ENCODE data around the gene CAMK4.

The CAMK4 gene

GRCh38 chr5:111447099-111447498 is 222.9 kb downstream of the CAMK4 start:
- no peak for DNase-seq

- no peak for DNase-seq
Measured at GRCh38 chr5:111447822-111448221, 223.6 kb downstream of the CAMK4 start.

GRCh38 chr5:111453295-111453694 is 229.1 kb downstream of the CAMK4 start:
- DNase-seq = no peak

- no peak for DNase-seq
Measured at GRCh38 chr5:111453747-111454146, 229.6 kb downstream of the CAMK4 start.

GRCh38 chr5:111454198-111454622 is 230.0 kb downstream of the CAMK4 start:
- no peak for DNase-seq

GRCh38 chr5:111454776-111455175 is 230.6 kb downstream of the CAMK4 start:
- DNase-seq = no peak

GRCh38 chr5:111461255-111461671 is 237.1 kb downstream of the CAMK4 start:
- DNase-seq = no peak

- peak; percentile 85 for DNase-seq
Measured at GRCh38 chr5:111461934-111462333, 237.8 kb downstream of the CAMK4 start.

GRCh38 chr5:111463311-111463710 is 239.1 kb downstream of the CAMK4 start:
- no peak for DNase-seq

DNA sequence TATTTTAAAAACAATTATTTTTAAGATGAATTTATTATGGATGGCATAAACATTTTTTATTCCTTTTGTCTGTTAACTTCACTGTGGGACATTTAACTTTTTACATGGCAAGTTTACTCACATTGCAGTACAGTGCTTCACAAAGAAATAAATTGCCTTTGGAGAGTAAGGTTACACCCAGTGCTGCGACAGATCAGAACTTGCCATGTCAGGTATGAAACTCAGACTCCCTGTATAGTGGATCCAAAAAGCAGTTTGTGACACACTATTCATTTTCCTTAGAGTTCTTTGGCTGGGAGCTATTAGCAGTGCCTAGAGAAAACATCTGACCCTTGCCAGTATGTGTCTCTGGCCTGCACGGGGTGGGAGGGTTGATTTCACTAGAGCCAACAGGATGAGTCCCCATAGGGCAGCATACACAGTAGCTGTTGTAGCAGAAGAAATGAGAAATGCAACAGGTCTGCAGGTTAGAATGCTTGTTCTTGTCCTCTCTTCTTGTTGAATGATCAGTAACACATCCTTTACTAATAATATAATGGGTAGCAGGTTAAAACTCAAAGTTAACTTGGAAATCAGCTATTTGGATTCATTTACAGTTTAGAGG is 245.2 kb downstream of the CAMK4 start:
- no peak for DNase-seq

GRCh38 chr5:111469903-111470302 is 245.7 kb downstream of the CAMK4 start:
- DNase-seq = peak; percentile 26

DNA sequence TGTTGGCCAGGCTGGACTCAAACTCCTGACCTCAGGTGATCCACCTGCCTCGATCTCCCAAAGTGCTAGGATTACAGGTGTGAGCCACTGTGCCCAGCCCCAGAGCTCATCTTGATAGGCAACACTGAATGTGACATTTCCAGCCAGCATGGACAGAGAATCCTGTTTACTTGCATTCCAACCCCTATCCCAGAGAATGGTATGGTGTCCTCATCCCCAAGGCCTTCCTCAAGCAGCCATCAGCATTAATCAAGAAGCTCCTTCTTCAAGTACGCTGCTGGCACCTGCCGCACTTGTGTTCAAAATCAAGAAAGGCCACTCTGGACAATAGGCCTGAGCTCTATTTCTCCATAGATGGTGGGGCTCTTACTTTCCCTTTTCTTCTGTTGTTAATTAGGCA is 247.9 kb downstream of the CAMK4 start:
- DNase-seq = no peak

DNA sequence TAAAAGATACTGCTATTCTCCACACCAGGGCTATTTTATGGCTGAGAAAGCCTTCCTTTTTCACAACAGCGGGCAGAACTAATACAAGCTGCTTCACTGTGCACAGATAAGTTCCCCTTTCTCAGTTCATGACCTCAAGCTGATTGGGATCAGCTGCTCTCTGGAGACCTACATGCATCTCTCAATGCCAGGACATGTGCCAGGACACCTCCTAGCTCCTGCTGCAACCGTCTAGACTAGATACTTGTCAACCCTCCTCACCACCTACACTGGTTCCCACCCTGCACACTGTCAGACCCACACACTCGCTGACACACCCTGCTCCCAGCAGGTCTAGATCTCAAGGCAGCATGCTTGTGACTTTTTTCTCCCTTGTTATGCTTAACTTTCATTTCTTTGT is 248.4 kb downstream of the CAMK4 start:
- peak; percentile 86 for DNase-seq

DNA sequence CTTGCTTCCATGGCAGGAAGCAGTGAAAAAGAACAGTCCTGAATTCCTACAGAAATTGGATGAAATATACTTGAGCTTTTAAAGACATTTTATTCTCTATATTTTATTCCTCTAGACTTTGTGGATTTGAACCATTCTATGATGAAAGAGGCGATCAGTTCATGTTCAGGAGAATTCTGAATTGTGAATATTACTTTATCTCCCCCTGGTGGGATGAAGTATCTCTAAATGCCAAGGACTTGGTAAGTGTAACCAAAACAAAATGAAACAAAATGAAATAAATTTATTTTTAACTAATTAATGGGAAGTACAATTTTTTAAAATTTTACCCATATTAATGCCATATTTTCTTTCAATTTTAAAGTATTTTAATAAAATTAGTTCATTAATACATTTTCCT is 254.1 kb downstream of the CAMK4 start:
- no peak for DNase-seq

GRCh38 chr5:111478898-111479297 is 254.7 kb downstream of the CAMK4 start:
- no peak for DNase-seq

DNA sequence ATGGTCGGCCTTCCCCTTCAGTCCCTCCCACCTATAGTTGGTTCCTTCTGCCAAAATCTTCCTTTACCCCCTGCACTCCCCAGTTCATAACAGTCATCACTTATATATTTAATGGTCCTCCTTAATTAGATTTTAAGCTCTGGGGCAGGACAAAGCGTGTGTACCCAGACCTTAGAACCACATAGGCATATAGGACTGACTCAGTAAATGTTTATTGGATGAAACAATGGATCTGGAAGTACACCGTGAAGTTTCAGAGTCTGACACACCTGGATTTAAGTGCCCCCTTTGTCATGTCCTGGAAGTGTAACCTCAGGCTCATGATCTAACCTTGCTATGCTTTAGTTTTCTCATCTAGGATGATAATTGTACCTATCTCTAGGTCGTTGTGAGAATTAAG is 256.2 kb downstream of the CAMK4 start:
- DNase-seq = no peak

DNA sequence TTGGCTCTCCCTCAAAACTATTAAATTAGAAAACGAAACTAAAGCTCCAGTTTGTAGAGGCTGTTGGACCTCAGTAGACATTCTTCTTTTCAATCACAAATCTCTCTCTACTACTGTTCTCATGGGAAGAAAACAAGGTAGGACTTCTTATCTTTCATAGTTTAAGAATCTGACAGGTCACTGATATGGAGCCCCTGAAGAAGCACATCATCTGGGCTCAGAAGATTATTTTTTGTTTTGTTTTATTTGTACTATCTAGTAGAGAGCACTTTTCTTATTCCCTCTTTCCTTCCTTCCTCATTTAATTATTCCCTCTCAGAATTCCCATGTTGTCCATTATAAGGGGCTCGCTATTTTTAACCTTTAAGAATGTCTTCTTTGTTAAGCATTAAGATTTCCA is 261.9 kb downstream of the CAMK4 start:
- no peak for DNase-seq

DNA sequence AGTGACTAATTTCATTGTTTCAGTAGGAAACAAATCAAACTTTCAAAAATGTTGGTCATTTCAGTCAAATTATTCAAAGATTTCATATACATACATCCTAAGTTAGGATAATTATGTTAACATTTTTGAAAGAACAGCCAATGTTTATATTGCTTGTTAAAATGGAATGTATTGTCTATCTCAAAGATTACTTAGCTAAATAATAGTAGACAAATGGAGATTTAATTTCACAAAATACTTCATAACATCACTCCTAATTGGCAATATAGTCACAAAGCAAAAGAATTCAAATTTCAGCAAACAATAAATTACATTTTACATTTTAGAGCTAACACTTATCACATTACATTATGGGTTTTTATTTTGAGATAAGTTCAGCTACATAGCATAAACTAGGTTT is 262.7 kb downstream of the CAMK4 start:
- no peak for DNase-seq

DNA sequence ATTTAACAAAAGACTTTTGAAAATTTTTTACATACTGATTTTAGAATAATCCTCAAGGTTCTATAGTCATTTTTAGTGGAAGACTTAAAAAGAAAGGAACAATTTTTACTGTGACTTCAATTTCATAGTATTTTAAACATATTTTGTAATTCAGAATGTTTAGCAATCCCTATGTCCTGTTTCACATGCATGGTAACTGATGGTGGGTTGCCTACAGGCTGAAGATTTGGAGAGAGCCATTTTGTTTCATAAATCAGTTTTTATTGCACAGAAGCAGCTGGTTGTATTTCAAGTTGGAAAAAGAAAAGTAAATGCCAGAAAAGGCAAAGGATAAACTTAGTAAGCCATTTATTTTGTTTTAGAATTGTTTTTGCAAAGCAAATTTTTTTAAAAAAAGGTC is 264.2 kb downstream of the CAMK4 start:
- no peak for DNase-seq

DNA sequence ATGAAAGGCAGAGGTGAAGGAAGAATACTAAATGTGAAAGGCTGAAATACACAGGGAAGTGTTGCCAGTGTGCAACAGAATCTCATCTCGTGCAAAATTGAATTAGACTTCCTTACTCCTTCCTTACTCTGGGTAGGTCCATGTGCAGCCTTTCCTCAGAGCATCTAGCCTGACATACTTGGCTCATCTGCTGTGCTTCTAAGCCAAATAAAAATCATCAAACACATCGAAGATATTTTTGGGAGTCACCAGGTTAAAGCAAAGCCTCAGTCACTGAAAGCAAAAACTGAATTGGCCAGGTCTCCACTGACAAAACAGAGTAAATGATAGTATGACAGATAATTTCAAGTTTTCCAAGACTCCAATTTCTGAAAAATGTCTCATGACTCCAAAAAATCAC is 268.8 kb downstream of the CAMK4 start:
- DNase-seq = no peak

GRCh38 chr5:111494355-111494999 is 270.3 kb downstream of the CAMK4 start:
- no peak for DNase-seq

- no peak for DNase-seq
Measured at GRCh38 chr5:111495159-111495558, 271.0 kb downstream of the CAMK4 start.

DNA sequence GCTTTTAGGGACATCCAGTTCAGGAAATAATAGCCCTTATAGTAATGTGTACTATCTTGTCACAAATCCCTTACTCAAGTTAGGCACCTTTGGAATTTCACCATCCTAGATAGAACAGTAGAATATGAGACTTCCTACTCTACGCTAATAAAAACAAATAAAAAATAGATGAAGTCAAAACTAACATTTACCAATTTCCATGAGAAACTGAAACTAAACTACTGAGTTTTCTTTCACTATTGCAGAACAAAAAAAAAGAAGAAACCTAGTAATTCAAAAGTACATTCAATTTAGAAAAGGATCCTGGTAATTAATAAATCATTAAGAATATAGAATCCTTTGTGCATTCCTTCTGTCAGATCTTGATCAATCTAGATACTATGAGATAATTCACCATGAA is 274.2 kb downstream of the CAMK4 start:
- no peak for DNase-seq

DNA sequence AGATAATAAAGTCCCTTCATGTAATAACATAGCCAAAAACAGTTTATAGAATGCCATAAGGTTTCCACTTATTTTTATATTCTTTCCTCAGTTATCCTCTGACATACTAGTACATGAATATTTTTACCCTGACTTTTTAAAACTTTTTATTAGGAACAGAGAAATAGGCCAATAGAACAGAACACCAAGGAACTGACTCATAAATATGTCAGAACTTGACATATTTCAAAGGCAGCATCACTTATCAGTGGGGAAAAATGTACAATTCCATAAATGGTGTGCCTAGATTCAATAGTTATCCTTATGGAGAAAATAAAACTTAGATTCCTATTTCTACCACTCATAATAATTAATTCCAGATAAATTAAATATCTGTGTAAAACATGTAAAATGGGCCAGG is 278.8 kb downstream of the CAMK4 start:
- no peak for DNase-seq

- no peak for DNase-seq
Measured at GRCh38 chr5:111505096-111505495, 280.9 kb downstream of the CAMK4 start.

Data from MV-4-11 (cell line).